ENCODE measurements around the gene CAPRIN1.
"Not testable (repeated sequence)": the region's sequence is repeated elsewhere in the genome, so short reads cannot be mapped to it uniquely, and the experiment has no call there.

Gene CAPRIN1

GRCh38 chr11:34086554-34087283, 35.2 kb downstream of the CAPRIN1 start:
- DNase-seq (ENCODE audit: low read depth in 2 of 2), result no peak

DNA sequence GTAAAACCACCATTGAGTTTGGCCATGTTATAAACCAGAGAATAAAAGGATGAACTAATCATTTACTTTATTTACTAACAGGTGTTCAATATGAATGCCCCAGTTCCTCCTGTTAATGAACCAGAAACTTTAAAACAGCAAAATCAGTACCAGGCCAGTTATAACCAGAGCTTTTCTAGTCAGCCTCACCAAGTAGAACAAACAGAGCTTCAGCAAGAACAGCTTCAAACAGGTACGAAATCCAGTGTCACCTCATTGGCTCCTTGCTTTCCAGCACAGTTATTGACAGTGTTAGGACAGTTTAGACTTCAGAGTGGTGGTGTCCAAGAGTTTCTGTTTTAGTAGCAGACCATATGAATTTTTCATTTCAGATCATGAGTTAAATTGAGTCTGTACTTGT, 40.3 kb downstream of the CAPRIN1 start:
- no peak for DNase-seq (ENCODE audit: low read depth in 2 of 2)

- DNase-seq (ENCODE audit: low read depth in 2 of 2), result not testable (repeated sequence)
Observed at GRCh38 chr11:34094900-34095299, 43.4 kb downstream of the CAPRIN1 start.

- DNase-seq (ENCODE audit: low read depth in 2 of 2), result no peak
Observed at GRCh38 chr11:34098813-34099212, 47.3 kb downstream of the CAPRIN1 start.

DNA sequence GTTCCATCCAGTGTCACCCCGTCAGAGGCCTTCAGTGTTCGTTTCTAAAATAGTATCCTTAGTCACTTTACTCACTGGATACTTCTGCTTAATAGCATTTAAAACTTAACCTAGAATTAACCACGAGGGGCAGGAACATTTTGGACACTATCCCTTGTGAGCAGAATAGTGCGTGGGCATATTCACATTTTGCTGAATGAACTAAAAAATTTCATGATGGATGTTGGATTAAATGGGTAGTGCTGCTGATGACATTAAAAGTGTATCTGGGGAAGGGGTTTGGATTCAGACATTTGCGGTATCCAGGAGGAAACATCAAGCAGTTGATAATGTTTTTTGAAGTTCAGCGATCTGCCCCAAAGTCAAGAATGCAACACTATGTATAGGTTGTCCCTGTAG, 53.1 kb downstream of the CAPRIN1 start:
- DNase-seq (ENCODE audit: low read depth in 2 of 2), result no peak

GRCh38 chr11:34105079-34105956, 53.8 kb downstream of the CAPRIN1 start, which contains the start of gene NAT10:
NAT10 (plus strand) TSS chr11:34105629; CDS start chr11:34108226, 2,597 bp downstream.
- peak; percentile 97 to 98 for DNase-seq (ENCODE audit: low read depth in 2 of 2)

GRCh38 chr11:34105957-34106504, 54.5 kb downstream of the CAPRIN1 start:
- no peak for DNase-seq (ENCODE audit: low read depth in 2 of 2)

DNA sequence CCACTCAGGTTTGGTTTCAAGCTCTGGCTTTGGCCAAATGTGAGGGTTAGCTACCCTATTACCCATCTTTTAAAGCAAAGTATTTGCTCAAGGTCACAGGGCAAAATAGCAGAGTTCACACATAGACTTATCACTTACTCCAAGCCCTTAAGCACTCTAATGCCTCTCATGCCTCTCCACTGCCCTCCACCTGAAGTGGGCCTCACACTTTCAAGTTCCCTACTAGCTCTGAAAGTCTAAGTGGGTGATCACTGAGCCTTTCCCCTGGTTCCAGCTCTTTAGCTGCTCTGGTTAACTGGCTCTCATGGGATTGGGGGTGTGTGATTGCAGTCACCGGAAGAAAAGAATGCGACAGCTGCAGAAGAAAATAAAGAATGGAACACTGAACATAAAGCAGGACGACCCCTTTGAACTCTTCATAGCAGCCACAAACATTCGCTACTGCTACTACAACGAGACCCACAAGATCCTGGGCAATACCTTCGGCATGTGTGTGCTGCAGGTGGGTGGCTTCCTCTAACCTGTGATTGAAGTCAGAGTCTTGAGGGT, 60.3 kb downstream of the CAPRIN1 start:
- no peak for DNase-seq (ENCODE audit: low read depth in 2 of 2)

DNA sequence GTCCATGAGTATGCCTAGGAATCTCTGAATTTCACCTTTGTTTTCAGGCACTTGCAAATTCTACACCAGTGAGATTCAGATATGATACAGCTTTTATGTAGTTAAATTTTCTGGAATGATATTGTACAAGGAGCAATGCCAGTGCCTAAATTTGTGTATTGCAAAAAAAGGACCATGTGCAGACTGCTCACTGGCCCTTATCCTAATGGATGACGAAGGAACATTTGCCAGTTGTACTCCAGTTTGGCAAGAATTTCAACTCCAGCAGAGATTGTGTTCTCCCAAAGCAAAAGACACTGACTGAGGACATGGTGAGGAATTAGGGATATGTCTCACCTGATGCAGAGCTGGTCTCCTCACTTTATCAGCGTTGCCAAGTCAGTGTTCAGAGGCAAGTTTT, 62.5 kb downstream of the CAPRIN1 start:
- DNase-seq (ENCODE audit: low read depth in 2 of 2), result no peak

DNA sequence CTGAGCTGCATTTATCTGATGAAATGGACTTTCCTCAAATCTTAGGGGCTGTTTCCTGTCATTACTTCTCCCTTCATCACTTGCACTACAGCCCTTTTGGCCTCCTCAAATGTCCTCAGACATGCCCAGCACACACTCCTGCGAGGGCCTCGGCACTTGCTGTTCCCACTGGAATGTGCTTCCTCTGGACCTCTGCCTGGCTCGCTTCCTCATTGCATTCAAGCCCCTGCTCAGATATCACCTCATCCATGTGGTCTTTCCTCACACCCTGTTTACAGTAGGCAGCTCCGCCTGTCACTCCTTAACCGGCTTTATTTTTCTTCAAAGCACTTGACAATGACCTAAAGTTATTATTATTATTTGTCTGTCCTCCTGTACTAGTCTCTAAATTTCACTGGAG, 62.9 kb downstream of the CAPRIN1 start:
- no peak for DNase-seq (ENCODE audit: low read depth in 2 of 2)

DNA sequence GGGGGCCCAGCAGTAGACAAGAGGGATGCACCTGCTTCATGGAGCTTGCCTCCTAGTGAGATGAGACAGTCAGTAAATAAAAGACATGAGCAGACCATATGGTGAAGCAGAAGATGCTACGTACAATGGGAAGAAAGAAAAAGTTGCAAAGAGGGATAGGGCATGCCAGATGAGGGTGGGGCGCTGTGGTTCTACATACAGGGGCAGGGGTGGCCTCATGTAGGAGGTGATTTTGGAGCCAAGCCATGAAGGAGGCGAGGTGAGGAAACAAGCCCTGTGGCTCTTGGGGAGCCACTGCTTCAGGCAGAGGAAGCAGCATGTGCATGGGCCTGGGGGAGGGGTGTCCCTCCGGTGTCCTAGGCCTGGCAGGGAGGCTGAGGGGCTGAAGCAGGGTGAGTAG, 69.1 kb downstream of the CAPRIN1 start:
- DNase-seq (ENCODE audit: low read depth in 2 of 2), result no peak

GRCh38 chr11:34124885-34125668, 73.5 kb downstream of the CAPRIN1 start:
- no peak for DNase-seq (ENCODE audit: low read depth in 2 of 2)

DNA sequence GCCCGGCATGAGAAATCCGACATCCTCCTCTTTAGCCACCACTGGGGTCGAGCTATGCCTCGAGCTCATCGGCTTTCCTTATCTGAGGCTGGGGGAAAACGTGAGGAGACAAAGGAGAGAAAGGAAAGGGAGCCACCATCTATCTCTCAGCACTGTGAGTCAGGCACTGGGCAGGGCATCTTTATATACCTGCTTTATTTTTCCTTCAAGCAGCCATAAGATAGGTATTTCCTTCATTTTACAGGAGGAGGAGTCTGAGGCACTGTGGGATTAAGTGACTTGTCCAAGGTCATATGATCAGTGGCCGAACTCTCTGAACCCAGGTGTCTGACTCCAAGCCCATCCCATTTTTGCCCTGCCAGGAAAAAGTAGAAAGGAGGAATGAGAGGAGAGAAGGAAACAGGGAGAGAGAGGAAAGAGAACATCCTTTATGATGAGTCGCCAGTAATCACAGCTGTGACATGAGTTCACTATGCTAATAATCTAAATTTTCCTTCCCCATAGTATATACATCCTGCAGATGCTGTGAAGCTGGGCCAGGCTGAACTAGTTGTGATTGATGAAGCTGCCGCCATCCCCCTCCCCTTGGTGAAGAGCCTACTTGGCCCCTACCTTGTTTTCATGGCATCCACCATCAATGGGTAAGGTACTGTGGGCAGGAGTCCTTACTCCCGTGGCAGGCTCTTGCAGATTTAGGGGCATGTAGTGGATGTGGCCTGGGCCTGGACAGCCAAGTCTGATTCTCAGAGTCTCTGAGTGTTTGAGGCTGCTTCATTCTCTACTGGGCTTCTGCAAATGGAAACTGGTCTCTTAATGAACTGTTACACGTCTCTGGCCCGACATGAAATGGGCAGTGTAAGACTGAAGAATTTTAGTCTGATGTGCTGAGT, 75.7 kb downstream of the CAPRIN1 start:
- DNase-seq (ENCODE audit: low read depth in 2 of 2), result no peak

GRCh38 chr11:34128824-34129223, 77.3 kb downstream of the CAPRIN1 start:
- DNase-seq (ENCODE audit: low read depth in 2 of 2), result no peak

GRCh38 chr11:34132261-34132965, 80.9 kb downstream of the CAPRIN1 start:
- no peak for DNase-seq (ENCODE audit: low read depth in 2 of 2)

DNA sequence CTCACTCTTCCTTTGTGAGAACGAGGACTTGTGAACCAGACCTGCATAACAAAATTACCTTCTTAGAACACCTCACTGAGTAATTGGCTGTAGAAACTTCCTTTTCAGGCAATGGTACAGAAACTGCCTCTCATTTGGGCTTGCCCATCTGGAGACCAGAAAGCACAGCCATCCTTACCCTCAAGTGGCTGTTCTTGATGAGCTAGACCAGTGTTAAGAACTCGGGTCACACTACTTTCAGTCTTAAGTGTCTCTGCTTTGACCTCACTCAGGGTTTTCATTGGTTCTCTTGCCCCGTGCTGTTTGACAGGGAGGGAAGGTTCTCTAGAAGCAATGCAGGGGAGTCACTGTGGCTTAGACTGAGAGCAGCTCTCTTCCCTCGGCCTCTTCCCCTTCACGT, 83.2 kb downstream of the CAPRIN1 start:
- no peak for DNase-seq (ENCODE audit: low read depth in 2 of 2)

DNA sequence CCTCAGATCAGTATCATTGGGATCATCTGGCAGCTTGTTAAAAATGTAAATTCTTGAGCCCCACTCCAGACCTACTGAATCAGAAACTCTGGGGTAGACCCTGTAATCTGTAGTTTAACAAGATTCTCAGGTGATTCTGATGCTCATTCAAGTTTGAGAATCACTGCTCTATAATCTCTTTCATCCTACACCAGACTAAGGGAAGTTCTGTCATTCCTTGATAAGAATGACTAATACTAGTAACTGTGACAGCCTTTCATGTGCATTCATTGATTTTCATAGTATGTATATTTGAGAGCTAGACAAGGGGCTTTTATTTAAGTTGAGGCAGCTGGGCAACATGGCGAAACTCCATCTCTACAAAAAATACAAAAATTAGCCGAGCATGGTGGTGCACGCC, 83.9 kb downstream of the CAPRIN1 start:
- DNase-seq (ENCODE audit: low read depth in 2 of 2), result no peak

DNA sequence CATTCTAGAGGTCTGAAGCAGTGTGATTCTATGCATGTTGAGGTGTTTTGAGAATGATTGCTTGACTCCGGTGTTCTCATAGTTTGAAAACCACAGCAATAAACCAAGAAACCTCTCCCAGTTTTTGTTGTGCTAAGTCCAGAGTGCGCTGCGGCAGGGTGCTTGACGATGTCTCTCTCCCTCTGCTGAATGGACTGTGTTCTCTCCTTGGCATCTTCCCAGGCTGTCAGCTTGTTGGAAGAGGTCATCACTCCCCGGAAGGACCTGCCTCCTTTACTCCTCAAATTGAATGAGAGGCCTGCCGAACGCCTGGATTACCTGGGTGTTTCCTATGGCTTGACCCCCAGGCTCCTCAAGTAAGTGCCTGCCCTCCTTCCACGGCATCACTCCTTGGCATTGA, 84.9 kb downstream of the CAPRIN1 start:
- DNase-seq (ENCODE audit: low read depth in 2 of 2), result no peak

DNA sequence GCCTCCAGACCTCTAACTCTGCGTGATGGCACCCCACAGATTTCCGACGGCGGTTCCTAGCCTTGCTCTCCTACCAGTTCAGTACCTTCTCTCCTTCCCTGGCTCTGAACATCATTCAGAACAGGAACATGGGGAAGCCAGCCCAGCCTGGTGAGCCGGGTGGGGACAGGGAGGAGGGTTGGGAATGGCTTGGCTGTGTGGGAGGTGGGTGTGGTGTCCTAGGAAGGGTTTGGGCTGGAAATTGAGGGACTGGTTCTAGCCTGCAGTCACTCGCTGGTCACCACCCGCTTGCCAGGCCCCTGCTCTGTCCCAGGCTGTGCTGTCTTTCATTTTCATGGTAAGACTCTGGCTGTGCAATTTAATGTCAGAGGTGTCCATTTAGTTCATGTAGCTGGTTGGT, 87.8 kb downstream of the CAPRIN1 start:
- no peak for DNase-seq (ENCODE audit: low read depth in 2 of 2)

DNA sequence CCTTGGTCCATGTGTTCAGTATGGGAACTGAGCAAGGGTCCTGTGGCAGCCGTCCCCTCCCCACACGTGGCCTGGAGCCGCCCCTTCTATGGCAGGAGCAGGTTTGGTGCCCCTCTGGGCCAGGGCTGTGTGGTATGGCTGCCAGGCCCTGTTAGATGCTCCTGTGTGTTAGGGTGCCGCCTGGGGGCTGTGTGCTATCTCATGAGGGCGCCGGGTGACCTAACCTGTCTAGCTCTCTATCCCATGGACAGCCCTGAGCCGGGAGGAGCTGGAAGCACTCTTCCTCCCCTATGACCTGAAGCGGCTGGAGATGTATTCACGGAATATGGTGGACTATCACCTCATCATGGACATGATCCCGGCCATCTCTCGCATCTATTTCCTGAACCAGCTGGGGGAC, 88.6 kb downstream of the CAPRIN1 start:
- DNase-seq (ENCODE audit: low read depth in 2 of 2), result no peak
